ENCODE results near the gene DPEP3.

The DPEP3 gene

DNA sequence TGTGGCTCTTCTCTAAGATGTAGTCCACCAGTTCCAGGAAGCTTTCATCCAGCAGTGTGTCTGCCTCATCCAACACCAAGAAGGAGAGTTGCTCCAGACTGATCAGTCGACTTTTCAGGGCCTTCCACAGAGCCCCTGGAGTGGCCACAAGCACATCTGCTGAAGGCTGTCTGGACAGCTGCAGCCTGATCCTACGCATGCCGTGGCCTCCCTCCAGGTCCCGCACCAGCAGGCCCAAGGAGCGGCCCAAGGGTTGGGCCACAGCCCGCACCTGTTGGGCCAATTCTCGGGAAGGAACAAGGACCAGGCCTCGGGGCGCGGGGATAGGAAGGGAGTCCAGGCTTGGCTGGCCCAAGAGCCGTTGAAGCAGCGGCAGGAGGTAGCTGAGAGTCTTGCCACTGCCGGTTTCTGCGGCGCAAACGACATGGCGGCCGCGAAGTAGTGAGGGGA lies 42.0 kb upstream of the DPEP3 start:
- H3K36me3 ChIP-seq (ENCODE audit: low read length) = no peaks in the 10 kb centered on the region
- H3K79me2 ChIP-seq (ENCODE audit: insufficient read depth, low read length) = peaks cover 33% of the 10 kb centered on the region
- peak overlapping the region; percentile 93 for H3K4me3 ChIP-seq (ENCODE audit: insufficient read depth, low read length, poor library complexity, severe bottlenecking)
- no peaks in the 10 kb centered on the region for H3K9me3 ChIP-seq (ENCODE audit: insufficient read depth, low read length)
- H2AFZ ChIP-seq (ENCODE audit: low read depth, low read length, severe bottlenecking) = peak overlapping the region; percentile 39
- TF ChIP-seq EZH2phosphoT487 (conservative IDR thresholded peaks at IDR 0.05; ENCODE audit: low read length) = no peak
- TF ChIP-seq CTCF (IDR thresholded peaks at IDR 0.05; ENCODE audit: insufficient read depth, low read length, poor library complexity, severe bottlenecking) = no peak
- H3F3A ChIP-seq (ENCODE audit: insufficient read depth) = no peaks in the 10 kb centered on the region
- no peak overlapping the region for H3K27ac ChIP-seq (ENCODE audit: low read depth, low read length)
- no peaks in the 10 kb centered on the region for H3K9me2 ChIP-seq (replicated peaks; ENCODE audit: insufficient read depth, low read length)
- peaks cover 3% of the 10 kb centered on the region; the same call in 1 of the 2 replicates for H4K20me1 ChIP-seq (ENCODE audit: low read depth, low read length)
- peak overlapping the region; percentile 92 for H3K4me2 ChIP-seq (ENCODE audit: low read depth, low read length, poor library complexity, severe bottlenecking)
- H3K9ac ChIP-seq (ENCODE audit: low read length) = peak overlapping the region; percentile 87
- H3K27me3 ChIP-seq (ENCODE audit: low read length) = no peaks in the 10 kb centered on the region

- Histone ChIP-seq H3K9ac (ENCODE audit: low read length) (no peak overlapping the region), H3K79me2 (ENCODE audit: insufficient read depth, low read length) (peaks cover 33% of the 10 kb centered on the region), H3K27ac (ENCODE audit: low read depth, low read length) (no peak overlapping the region), H3K4me2 (ENCODE audit: low read depth, low read length, poor library complexity, severe bottlenecking) (peak overlapping the region; percentile 92), H2AFZ (ENCODE audit: low read depth, low read length, severe bottlenecking) (no peak overlapping the region), H3K9me3 (ENCODE audit: insufficient read depth, low read length) (no peaks in the 10 kb centered on the region), H3K9me2 (replicated peaks; ENCODE audit: insufficient read depth, low read length) (no peaks in the 10 kb centered on the region), H3K36me3 (ENCODE audit: low read length) (no peaks in the 10 kb centered on the region), H3K4me3 (ENCODE audit: insufficient read depth, low read length, poor library complexity, severe bottlenecking) (no peak overlapping the region), H4K20me1 (ENCODE audit: low read depth, low read length) (peaks cover 3% of the 10 kb centered on the region; the same call in 1 of the 2 replicates), H3F3A (ENCODE audit: insufficient read depth) (no peaks in the 10 kb centered on the region), H3K27me3 (ENCODE audit: low read length) (no peaks in the 10 kb centered on the region)
- no peak for TF ChIP-seq EZH2phosphoT487 (conservative IDR thresholded peaks at IDR 0.05; ENCODE audit: low read length)
- no peak for TF ChIP-seq CTCF (IDR thresholded peaks at IDR 0.05; ENCODE audit: insufficient read depth, low read length, poor library complexity, severe bottlenecking)
These were observed 41.2 kb upstream of the DPEP3 start for GRCh38 chr16:68021490-68021889.

DNA sequence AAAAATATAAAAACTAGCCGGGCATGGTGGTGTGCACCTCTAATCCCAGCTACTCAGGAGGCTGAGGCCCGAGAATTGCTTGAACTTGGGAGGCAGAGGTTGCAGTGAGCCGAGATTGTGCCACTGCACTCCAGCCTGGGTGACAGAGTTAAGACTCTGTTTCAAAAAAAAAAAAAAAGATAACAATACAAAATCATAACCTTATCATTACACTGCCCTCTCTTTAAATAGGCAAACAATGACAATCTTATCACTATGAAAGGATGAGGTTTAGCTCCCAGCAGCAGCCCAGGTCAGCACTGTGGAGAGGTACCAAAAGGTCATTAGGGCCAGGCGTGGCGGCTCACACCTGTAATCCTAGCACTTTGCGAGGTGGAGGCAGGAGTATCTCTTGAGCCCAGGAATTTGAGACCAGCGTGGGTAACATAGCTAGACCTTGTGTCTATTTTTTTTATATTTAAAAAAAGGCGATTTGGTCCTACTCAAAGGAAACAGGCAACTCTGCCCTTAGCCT lies 38.9 kb upstream of the DPEP3 start:
- peaks cover 29% of the 10 kb centered on the region for H3K79me2 ChIP-seq (ENCODE audit: insufficient read depth, low read length)
- H3K27me3 ChIP-seq (ENCODE audit: low read length) = no peaks in the 10 kb centered on the region
- no peak for TF ChIP-seq EZH2phosphoT487 (conservative IDR thresholded peaks at IDR 0.05; ENCODE audit: low read length)
- no peak for TF ChIP-seq CTCF (IDR thresholded peaks at IDR 0.05; ENCODE audit: insufficient read depth, low read length, poor library complexity, severe bottlenecking)
- H3K9me3 ChIP-seq (ENCODE audit: insufficient read depth, low read length) = no peaks in the 10 kb centered on the region
- no peak overlapping the region for H2AFZ ChIP-seq (ENCODE audit: low read depth, low read length, severe bottlenecking)
- H3K4me2 ChIP-seq (ENCODE audit: low read depth, low read length, poor library complexity, severe bottlenecking) = no peak overlapping the region
- H3F3A ChIP-seq (ENCODE audit: insufficient read depth) = no peaks in the 10 kb centered on the region
- no peak overlapping the region for H3K4me3 ChIP-seq (ENCODE audit: insufficient read depth, low read length, poor library complexity, severe bottlenecking)
- H3K9ac ChIP-seq (ENCODE audit: low read length) = no peak overlapping the region
- peaks cover 3% of the 10 kb centered on the region; the same call in 1 of the 2 replicates for H4K20me1 ChIP-seq (ENCODE audit: low read depth, low read length)
- no peak overlapping the region for H3K27ac ChIP-seq (ENCODE audit: low read depth, low read length)
- no peaks in the 10 kb centered on the region for H3K36me3 ChIP-seq (ENCODE audit: low read length)
- H3K9me2 ChIP-seq (replicated peaks; ENCODE audit: insufficient read depth, low read length) = no peaks in the 10 kb centered on the region
